ENCODE data around the gene GPX3. TPM values are rescaled to one million over a fixed set of nuclear protein-coding genes. Genes with fewer than 3 reads are reported as not detected.

GPX3 gene
- total RNA-seq, 1 donor = 11.3 TPM

DNA sequence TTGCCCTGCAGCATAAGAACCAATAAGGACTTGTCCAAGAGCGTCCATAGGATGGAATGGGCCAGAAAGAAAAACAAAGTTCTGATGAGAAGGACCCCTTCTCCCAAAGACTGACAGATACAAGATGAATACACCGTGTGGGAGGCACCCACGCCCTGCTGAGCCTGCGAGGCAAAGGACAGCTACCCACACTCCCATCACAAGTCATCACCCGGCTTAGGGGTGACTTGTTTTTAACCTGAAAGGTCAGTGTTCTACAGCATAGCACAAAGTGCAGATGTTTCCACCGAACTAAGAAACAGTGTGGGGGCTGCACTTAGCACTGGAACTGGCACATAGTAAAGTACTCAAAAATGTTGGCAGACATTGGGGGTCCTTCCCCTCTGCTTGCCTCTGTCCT lies 46.5 kb downstream of the GPX3 start:
- no peak overlapping the region for H3K4me3 ChIP-seq (ENCODE audit: low read depth, low read length)
- TF ChIP-seq, protein P1, sequence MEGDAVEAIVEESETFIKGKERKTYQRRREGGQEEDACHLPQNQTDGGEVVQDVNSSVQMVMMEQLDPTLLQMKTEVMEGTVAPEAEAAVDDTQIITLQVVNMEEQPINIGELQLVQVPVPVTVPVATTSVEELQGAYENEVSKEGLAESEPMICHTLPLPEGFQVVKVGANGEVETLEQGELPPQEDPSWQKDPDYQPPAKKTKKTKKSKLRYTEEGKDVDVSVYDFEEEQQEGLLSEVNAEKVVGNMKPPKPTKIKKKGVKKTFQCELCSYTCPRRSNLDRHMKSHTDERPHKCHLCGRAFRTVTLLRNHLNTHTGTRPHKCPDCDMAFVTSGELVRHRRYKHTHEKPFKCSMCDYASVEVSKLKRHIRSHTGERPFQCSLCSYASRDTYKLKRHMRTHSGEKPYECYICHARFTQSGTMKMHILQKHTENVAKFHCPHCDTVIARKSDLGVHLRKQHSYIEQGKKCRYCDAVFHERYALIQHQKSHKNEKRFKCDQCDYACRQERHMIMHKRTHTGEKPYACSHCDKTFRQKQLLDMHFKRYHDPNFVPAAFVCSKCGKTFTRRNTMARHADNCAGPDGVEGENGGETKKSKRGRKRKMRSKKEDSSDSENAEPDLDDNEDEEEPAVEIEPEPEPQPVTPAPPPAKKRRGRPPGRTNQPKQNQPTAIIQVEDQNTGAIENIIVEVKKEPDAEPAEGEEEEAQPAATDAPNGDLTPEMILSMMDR (IDR thresholded peaks at IDR 0.05; ENCODE audit: insufficient read depth, low read length) = no peak
- DNase-seq (ENCODE audit: low read depth) = no peak

GRCh38 chr5:151067632-151068432 lies 47.4 kb downstream of the GPX3 start:
- H3K4me3 ChIP-seq (ENCODE audit: low read depth, low read length) = no peak overlapping the region
- DNase-seq (ENCODE audit: low read depth) = no peak
- TF ChIP-seq, protein P1 (IDR thresholded peaks at IDR 0.05; ENCODE audit: insufficient read depth, low read length) = no peak

DNA sequence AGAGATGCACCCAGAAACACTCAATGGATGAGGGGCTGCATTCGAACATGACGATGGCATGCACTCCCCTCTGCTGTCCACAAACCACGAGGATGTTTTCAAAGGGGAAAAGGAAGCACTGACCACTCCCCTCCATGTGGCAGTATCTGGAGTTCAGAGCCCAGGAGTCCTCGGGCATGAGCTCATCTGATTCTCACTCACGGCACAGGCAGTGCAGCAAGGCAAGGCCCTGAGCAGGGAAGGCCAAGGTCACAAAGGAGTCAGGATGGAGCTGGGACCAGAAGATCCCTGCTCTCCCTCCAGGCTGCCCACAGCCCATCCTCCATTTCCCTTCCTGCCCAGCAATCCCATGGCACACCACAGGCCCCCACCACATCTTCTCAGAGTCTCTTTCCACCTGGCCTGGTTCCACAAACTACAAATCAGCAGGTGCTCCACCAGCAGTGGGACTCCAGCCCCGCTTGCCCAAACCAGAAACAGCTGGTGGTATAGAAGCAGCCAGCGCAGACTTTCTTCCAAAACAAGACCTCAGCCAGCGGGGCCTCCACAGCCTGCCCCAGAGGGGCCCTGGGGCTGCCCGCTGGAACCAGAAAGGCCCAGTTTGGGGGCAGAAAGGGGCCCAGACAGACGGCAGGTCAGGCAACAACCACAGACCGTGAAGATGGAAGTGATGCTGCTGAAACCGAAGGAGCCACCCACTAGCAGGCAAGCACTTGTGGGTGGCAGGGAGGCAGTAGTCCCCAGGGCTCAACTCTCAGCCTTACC lies 48.2 kb downstream of the GPX3 start:
- TF ChIP-seq, protein P1 (IDR thresholded peaks at IDR 0.05; ENCODE audit: insufficient read depth, low read length) = no peak
- no peak for DNase-seq (ENCODE audit: low read depth)

DNA sequence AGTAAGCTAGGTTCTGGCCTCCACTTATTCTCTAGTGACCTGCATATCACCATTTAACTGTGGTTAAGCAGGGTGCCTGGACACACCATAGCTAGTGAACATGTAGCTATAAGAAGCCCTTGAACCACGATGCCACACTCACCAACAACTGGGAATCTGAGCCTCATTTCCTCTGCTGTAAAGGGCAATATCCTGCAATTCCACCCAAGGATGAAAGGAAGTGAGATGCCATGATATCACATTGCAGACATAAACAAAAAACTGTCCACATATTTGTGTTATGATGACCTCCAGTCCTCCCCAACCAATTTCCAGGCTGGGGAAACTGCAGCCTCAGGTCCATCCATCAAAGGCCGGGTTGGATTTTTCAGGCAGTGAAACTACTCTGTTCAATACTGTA lies 50.1 kb downstream of the GPX3 start:
- TF ChIP-seq, protein P1 (IDR thresholded peaks at IDR 0.05; ENCODE audit: insufficient read depth, low read length) = no peak
- no peak overlapping the region for H3K4me3 ChIP-seq (ENCODE audit: low read depth, low read length)
- no peak for DNase-seq (ENCODE audit: low read depth)

More for the DNA sequence above, 48.2 kb downstream of the GPX3 start:
- H3K4me3 ChIP-seq (ENCODE audit: low read depth, low read length) = no peak overlapping the region

DNA sequence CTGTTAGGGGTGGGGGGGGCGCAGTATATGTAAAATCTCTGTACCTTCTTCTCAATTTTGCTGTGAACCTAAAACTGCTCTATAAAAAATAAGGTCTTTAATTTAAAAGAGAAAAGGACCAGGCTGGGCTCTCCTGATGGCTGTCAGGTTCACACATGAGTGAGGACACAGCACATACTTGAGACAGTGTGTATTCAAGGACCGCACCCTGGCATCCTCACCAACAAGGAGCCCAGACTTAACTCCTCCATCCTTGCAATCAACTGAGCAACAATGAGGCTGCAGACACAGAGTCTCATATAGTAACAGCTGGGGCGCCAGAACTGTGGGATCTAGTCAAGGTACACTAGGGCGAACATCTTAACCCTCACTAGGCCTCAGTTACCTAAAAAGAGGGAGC lies 50.6 kb downstream of the GPX3 start:
- DNase-seq (ENCODE audit: low read depth) = no peak
- H3K4me3 ChIP-seq (ENCODE audit: low read depth, low read length) = no peak overlapping the region
- TF ChIP-seq, protein P1 (IDR thresholded peaks at IDR 0.05; ENCODE audit: insufficient read depth, low read length) = no peak

DNA sequence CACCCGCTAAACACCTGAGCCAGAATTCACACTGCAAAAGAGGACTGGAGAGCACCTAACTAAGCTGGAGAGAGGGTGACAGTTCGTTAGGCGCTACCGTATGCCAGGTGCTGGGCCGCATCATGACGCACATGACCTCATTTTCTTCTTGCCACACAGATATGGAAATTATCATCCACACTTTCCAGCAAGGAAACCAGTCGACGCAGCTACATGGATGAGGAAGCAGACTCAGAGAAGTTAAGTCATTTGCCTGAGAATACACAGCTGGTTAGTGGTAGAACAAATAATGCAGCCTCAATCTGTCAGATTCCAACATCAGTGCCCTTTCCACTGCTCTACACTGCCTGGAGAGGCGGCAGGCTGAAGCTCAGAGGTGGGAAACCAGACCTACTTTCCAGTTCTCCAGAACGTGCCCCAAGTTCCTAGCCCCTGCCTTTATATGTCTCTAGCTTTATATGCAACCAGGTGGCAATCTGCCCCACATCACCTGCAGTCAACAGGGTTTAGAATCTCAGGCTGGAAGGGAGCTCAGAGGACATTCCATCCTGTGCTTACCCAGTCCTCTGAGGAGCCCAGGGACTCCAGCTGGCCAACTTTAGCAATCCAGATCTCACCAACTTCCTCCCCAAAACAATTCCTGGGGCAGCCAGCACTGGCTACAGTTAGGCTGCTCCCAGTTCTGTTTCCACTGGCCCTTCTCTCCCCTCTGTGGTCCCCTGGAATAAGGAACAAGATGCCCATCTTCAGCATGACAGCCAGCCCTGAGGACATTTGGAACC lies 51.6 kb downstream of the GPX3 start:
- DNase-seq (ENCODE audit: low read depth) = no peak
- TF ChIP-seq, protein P1 (IDR thresholded peaks at IDR 0.05; ENCODE audit: insufficient read depth, low read length) = no peak
- no peak overlapping the region for H3K4me3 ChIP-seq (ENCODE audit: low read depth, low read length)
